K562 (cell line): Measurements from ENCODE around the gene NPDC1. TPM values are rescaled to one million over a fixed set of nuclear protein-coding genes. Genes with fewer than 3 reads are reported as not detected.

Experiments used
- BRD4 ChIP-seq: fragments of 200-600 bp; sonication (generic); IDR thresholded peaks from 2 replicates; pipeline ENCODE4 v1.6.1; 2017; ENCODE audit warnings: inconsistent platforms
- EP300 ChIP-seq: IDR thresholded peaks from 2 replicates; pipeline ENCODE4 v1.6.1; 2012; ENCODE audit warnings: low read length, improper control_type of control experiment
- ETV5 ChIP-seq: sonication (generic); formaldehyde crosslinking; IDR thresholded peaks from 2 replicates; pipeline ENCODE4 v1.4.0; 2020; ENCODE audit warnings: low read depth, mild to moderate bottlenecking, missing genetic modification reagents
- HDAC2 ChIP-seq: fragments of 450-650 bp; IDR thresholded peaks from 2 replicates; pipeline ENCODE4 v1.6.1; 2016; ENCODE audit warnings: mild to moderate bottlenecking
- HIVEP1 ChIP-seq: fragments of 250-450 bp; sonication (Bioruptor Pico); IDR thresholded peaks from 2 replicates; pipeline ENCODE4 v1.4.0; 2020; ENCODE audit warnings: mild to moderate bottlenecking
- HNRNPK ChIP-seq: fragments of 200-400 bp; formaldehyde crosslinking; IDR thresholded peaks from one replicate; pipeline ENCODE4 v1.6.1; 2018; ENCODE audit warnings: mild to moderate bottlenecking, low read depth, low read length; ENCODE audit not compliant: poor library complexity, severe bottlenecking
- POLR2G ChIP-seq: fragments of 200-400 bp; formaldehyde crosslinking; IDR thresholded peaks from 2 replicates; pipeline ENCODE4 v1.6.1; 2017; ENCODE audit warnings: low read depth, mild to moderate bottlenecking, antibody characterized with exemption, low read length, moderate library complexity
- POLR2H ChIP-seq: IDR thresholded peaks from 2 replicates; pipeline ENCODE4 v1.6.1; 2016; ENCODE audit warnings: missing genetic modification characterization, low read depth, mild to moderate bottlenecking, control low read depth, missing compliant biosample characterization, moderate library complexity
- SIN3B ChIP-seq: fragments of 450-650 bp; IDR thresholded peaks from 2 replicates; pipeline ENCODE4 v1.6.1; 2017; ENCODE audit warnings: low read depth, mild to moderate bottlenecking, moderate library complexity
- SMAD1 ChIP-seq: fragments of 150-350 bp; IDR thresholded peaks from 2 replicates; pipeline ENCODE4 v1.6.1; 2014; ENCODE audit warnings: low read length, low read depth; ENCODE audit not compliant: partially characterized antibody
- TAF7 ChIP-seq: fragments of 450-650 bp; IDR thresholded peaks from 2 replicates; pipeline ENCODE4 v1.6.1; 2016; ENCODE audit warnings: missing genetic modification characterization, missing compliant biosample characterization
- YY1 ChIP-seq, 3 experiments: IDR thresholded peaks; 2 replicates each; pipeline ENCODE4 v1.6.1; 2011; ENCODE audit warnings: low read length in 2 of 3, mild to moderate bottlenecking in 2 of 3, moderate library complexity in 2 of 3, borderline replicate concordance in 1 of 3, control low read depth in 1 of 3, low read depth in 1 of 3; ENCODE audit not compliant: insufficient read depth in 3 of 3, insufficient replicate concordance in 2 of 3, control insufficient read depth in 1 of 3, insufficient read length in 1 of 3; ENCODE audit errors: extremely low read depth in 1 of 3
- ZNF263 ChIP-seq: sonication (generic); formaldehyde crosslinking; IDR thresholded peaks from 2 replicates; pipeline ENCODE4 v1.8.0; 2022; ENCODE audit warnings: mild to moderate bottlenecking, missing genetic modification reagents, borderline replicate concordance
- ZSCAN29 ChIP-seq: fragments of 450-650 bp; IDR thresholded peaks from 2 replicates; pipeline ENCODE4 v1.6.1; 2017
- polyA plus RNA-seq, 8 experiments: library from polyadenylated mRNA; depleted of rRNA in 4 of 8; stranded (reverse) in 5 of 8; unstranded in 3 of 8; fragments of >200 nt; fragmentation: Nextera tagmentation in 2 of 8; fragmentation: Illumina TruSeq in 1 of 8; extraction: Ambion mirVana in 2 of 8; extraction: Trizol in 1 of 8; gene quantifications; 2 replicates each; pipeline versions ENCODE4 v1.2.1 to v1.2.3, GENCODE V29; 2011 to 2014; ENCODE audit warnings: inconsistent platforms in 1 of 8, missing spikeins in 1 of 8
- total RNA-seq, 7 experiments: library from RNA; depleted of rRNA in 6 of 7; stranded (reverse); fragments of >200 nt in 6 of 7; fragmentation: Illumina TruSeq in 2 of 7; extraction: Trizol in 2 of 7; gene quantifications; 2 replicates each; pipeline versions ENCODE4 v1.2.1 to v1.2.3, GENCODE V29; 2011 to 2021; ENCODE audit warnings: low replicate concordance in 1 of 7
- TF ChIP-seq, protein P1 (sequence below), 2 experiments: fragments of 450-650 bp; IDR thresholded peaks; 2 replicates each; pipeline ENCODE4 v1.6.1; 2016; ENCODE audit warnings: mild to moderate bottlenecking in 2 of 2, borderline replicate concordance in 1 of 2, low read depth in 1 of 2, moderate library complexity in 1 of 2
- TF ChIP-seq, protein P2 (sequence below): fragments of 450-650 bp; formaldehyde crosslinking; IDR thresholded peaks from 2 replicates; pipeline ENCODE4 v1.4.0; 2020; ENCODE audit warnings: mild to moderate bottlenecking, mixed read lengths
- TF ChIP-seq, protein P3 (sequence below): fragments of 450-650 bp; formaldehyde crosslinking; IDR thresholded peaks from 2 replicates; pipeline ENCODE4 v1.4.0; 2020; ENCODE audit warnings: mild to moderate bottlenecking, moderate library complexity

The NPDC1 gene
- total and polyA plus RNA-seq, 9 of the 15 experiments (the other 6 are each of a cell fraction or from before 2014, with no cell fraction given), result 0.06 to 2.1 (median 0.53) TPM; not detected in 3

DNA sequence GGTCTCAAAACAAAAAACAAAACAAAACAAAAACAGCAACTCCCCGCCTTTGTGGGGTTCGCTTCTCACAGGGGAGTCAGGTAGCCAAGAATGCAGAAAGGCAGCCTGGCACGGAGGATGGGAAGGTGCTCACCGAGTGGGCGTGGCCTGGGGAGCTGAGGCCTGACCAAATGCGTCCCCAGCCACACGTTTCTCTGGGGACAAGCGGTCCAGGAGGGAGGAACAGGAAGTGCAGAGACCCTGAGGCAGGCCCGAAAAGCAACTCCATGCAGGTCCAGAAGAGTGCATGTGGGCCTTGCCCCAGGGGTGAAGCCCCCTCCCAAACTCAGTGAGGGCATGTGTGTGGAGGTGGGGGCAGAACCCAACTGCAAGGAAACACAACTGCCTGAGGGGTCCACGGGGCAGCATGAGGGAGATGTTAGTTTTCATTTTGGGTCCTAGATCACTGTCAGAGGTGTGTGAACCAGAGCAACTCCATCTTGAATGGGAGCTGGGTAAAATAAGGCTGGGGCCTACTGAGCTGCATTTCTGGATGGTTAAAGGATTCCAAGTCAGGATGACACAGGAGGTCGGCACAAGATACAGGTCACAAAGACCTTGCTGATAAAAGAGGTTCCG lies 28.8 kb upstream of the NPDC1 start (continued):
- TF ChIP-seq, protein P1, sequence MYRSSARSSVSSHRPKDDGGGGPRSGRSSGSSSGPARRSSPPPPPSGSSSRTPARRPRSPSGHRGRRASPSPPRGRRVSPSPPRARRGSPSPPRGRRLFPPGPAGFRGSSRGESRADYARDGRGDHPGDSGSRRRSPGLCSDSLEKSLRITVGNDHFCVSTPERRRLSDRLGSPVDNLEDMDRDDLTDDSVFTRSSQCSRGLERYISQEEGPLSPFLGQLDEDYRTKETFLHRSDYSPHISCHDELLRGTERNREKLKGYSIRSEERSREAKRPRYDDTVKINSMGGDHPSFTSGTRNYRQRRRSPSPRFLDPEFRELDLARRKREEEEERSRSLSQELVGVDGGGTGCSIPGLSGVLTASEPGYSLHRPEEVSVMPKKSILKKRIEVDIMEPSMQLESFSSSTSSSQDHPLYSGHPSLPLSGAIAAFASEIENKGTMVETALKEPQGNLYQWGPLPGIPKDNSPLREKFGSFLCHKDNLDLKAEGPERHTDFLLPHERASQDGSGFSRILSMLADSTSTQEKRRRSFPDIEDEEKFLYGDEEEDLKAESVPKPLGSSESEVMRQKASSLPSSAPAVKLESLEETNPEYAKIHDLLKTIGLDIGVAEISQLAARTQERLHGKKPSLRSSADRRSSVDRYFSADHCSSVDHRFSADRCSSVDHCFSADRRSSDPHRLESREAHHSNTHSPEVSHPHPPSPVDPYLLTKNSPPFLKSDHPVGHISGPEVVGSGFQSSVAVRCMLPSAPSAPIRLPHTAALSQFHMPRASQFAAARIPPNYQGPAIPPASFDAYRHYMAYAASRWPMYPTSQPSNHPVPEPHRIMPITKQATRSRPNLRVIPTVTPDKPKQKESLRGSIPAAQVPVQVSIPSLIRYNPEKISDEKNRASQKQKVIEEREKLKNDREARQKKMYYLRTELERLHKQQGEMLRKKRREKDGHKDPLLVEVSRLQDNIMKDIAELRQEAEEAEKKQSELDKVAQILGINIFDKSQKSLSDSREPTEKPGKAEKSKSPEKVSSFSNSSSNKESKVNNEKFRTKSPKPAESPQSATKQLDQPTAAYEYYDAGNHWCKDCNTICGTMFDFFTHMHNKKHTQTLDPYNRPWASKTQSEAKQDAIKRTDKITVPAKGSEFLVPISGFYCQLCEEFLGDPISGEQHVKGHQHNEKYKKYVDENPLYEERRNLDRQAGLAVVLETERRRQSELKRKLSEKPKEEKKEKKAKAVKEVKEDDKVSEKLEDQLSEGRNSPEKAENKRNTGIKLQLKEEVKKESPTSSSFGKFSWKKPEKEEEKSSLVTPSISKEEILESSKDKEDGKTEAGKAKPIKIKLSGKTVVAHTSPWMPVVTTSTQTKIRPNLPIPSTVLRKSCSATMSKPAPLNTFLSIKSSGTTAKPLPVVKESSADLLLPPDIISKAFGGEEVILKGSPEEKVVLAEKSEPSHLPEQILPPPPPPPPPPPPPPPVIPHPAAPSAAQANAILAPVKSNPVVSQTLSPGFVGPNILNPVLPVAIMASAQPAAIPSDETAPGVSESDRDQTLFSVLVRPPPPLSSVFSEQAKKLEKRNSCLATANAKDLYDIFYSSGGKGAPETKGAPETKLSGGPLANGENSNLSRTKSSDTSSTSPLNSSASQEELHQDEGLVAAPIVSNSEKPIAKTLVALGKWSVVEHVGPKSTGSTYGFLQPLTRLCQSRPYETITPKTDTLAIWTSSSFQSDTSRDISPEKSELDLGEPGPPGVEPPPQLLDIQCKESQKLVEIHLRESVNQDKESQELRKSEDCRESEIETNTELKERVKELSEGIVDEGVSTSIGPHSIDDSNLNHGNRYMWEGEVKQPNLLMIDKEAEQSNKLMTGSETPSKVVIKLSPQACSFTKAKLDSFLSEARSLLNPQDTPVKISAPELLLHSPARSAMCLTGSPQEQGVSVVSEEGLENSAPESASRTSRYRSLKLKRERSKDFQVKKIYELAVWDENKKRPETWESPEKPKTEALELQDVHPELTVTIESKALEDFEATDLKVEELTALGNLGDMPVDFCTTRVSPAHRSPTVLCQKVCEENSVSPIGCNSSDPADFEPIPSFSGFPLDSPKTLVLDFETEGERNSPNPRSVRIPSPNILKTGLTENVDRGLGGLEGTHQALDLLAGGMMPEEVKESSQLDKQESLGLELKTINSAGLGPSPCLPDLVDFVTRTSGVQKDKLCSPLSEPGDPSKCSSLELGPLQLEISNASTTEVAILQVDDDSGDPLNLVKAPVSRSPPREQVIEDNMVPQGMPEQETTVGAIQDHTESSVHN (IDR thresholded peaks at IDR 0.05; ENCODE audit: borderline replicate concordance in 1 of 2, low read depth in 1 of 2), result no peak
- TF ChIP-seq ETV5 (no peak), TAF7 (tag) (peak; percentile 96), EP300 (no peak), BRD4 (no peak), ZNF263 (CRISPR knock-in tag) (no peak), SMAD1 (no peak), HIVEP1 (peak; percentile 99), HNRNPK (no peak), POLR2H (no peak; the same call in 1 of the 2 replicates), YY1 (IDR thresholded peaks at IDR 0.05; ENCODE audit: borderline replicate concordance in 1 of 3, control insufficient read depth in 1 of 3, extremely low read depth in 1 of 3, insufficient read depth in 3 of 3, insufficient read length in 1 of 3, insufficient replicate concordance in 2 of 3, low read depth in 1 of 3, low read length in 2 of 3) (no peak), HDAC2 (no peak), POLR2G (no peak), SIN3B (no peak), ZSCAN29 (no peak)
- TF ChIP-seq, protein P2, sequence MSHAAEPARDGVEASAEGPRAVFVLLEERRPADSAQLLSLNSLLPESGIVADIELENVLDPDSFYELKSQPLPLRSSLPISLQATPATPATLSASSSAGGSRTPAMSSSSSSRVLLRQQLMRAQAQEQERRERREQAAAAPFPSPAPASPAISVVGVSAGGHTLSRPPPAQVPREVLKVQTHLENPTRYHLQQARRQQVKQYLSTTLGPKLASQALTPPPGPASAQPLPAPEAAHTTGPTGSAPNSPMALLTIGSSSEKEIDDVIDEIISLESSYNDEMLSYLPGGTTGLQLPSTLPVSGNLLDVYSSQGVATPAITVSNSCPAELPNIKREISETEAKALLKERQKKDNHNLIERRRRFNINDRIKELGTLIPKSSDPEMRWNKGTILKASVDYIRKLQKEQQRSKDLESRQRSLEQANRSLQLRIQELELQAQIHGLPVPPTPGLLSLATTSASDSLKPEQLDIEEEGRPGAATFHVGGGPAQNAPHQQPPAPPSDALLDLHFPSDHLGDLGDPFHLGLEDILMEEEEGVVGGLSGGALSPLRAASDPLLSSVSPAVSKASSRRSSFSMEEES (CRISPR knock-in tag), result peak; percentile 81
- TF ChIP-seq, protein P3, sequence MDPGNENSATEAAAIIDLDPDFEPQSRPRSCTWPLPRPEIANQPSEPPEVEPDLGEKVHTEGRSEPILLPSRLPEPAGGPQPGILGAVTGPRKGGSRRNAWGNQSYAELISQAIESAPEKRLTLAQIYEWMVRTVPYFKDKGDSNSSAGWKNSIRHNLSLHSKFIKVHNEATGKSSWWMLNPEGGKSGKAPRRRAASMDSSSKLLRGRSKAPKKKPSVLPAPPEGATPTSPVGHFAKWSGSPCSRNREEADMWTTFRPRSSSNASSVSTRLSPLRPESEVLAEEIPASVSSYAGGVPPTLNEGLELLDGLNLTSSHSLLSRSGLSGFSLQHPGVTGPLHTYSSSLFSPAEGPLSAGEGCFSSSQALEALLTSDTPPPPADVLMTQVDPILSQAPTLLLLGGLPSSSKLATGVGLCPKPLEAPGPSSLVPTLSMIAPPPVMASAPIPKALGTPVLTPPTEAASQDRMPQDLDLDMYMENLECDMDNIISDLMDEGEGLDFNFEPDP (CRISPR knock-in tag), result peak; percentile 99
